Measurements from ENCODE around the gene ILKAP. TPM values are rescaled to one million over a fixed set of nuclear protein-coding genes. Genes with fewer than 3 reads are reported as not detected.

ILKAP gene
- total RNA-seq, 1 experiment from 2014 or later, result 49.9 TPM

GRCh38 chr2:238187618-238188548 lies 15.6 kb downstream of the ILKAP start:
- ATAC-seq (no peak), DNase-seq (ENCODE audit: low read depth, low spot score) (no peak)
- in situ Hi-C loops (cut with HindIII; ENCODE audit: low pct_unique_long_range_greater_than_20kb, low sequenced_read_pairs), result no loop called here
- TF ChIP-seq POLR2AphosphoS5 (IDR thresholded peaks at IDR 0.05; ENCODE audit: low read depth, low read length), result no peak
- no peaks in the 10 kb centered on the region for H3K4me1 ChIP-seq (ENCODE audit: control insufficient read depth, insufficient read depth, low read length)
- H3K9me3 ChIP-seq (ENCODE audit: control insufficient read depth, insufficient read depth, low read depth, low read length), result no peaks in the 10 kb centered on the region
- no peaks in the 10 kb centered on the region for H3K27me3 ChIP-seq (ENCODE audit: control insufficient read depth, insufficient read depth, low read length)
- peaks cover 40% of the 10 kb centered on the region for H3K36me3 ChIP-seq (ENCODE audit: control insufficient read depth, insufficient read depth, low read length)
- intact Hi-C loops (cut with micrococcal nuclease; ENCODE audit: unreplicated experiment), result no loop called here
- H3K4me3 ChIP-seq (ENCODE audit: low read depth in 2 of 2, low read length in 2 of 2), result no peak overlapping the region
- no peak overlapping the region for H3K27ac ChIP-seq (ENCODE audit: low read length)
- ChIA-PET POLR2A (no interaction called here), CTCF (no interaction called here)
- no TSS peak for BruUV-seq (replicated peaks)

GRCh38 chr2:238183821-238184220 lies 19.7 kb downstream of the ILKAP start:
- Histone ChIP-seq H3K27me3 (ENCODE audit: control insufficient read depth, insufficient read depth, low read length) (no peaks in the 10 kb centered on the region), H3K9me3 (ENCODE audit: control insufficient read depth, insufficient read depth, low read depth, low read length) (no peaks in the 10 kb centered on the region), H3K4me3 (ENCODE audit: low read depth in 2 of 2, low read length in 2 of 2) (no peak overlapping the region), H3K36me3 (ENCODE audit: control insufficient read depth, insufficient read depth, low read length) (peaks cover 44% of the 10 kb centered on the region), H3K27ac (ENCODE audit: low read length) (no peak overlapping the region), H3K4me1 (ENCODE audit: control insufficient read depth, insufficient read depth, low read length) (no peaks in the 10 kb centered on the region)
- no peak for TF ChIP-seq REST (IDR thresholded peaks at IDR 0.05; ENCODE audit: insufficient read depth in 1 of 2, low read depth in 2 of 2, low read length in 1 of 2)
- no peak for TF ChIP-seq POLR2AphosphoS5 (IDR thresholded peaks at IDR 0.05; ENCODE audit: low read depth, low read length)
- TF ChIP-seq, protein P1, sequence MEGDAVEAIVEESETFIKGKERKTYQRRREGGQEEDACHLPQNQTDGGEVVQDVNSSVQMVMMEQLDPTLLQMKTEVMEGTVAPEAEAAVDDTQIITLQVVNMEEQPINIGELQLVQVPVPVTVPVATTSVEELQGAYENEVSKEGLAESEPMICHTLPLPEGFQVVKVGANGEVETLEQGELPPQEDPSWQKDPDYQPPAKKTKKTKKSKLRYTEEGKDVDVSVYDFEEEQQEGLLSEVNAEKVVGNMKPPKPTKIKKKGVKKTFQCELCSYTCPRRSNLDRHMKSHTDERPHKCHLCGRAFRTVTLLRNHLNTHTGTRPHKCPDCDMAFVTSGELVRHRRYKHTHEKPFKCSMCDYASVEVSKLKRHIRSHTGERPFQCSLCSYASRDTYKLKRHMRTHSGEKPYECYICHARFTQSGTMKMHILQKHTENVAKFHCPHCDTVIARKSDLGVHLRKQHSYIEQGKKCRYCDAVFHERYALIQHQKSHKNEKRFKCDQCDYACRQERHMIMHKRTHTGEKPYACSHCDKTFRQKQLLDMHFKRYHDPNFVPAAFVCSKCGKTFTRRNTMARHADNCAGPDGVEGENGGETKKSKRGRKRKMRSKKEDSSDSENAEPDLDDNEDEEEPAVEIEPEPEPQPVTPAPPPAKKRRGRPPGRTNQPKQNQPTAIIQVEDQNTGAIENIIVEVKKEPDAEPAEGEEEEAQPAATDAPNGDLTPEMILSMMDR (IDR thresholded peaks at IDR 0.05), result no peak
- no peak for TF ChIP-seq SIN3A (IDR thresholded peaks at IDR 0.05; ENCODE audit: borderline replicate concordance, insufficient read depth, low read depth, low read length)
- TF ChIP-seq TCF7L2 (IDR thresholded peaks at IDR 0.05; ENCODE audit: low read depth, low read length), result no peak
- in situ Hi-C loops (cut with HindIII; ENCODE audit: low pct_unique_long_range_greater_than_20kb, low sequenced_read_pairs), result no loop called here
- intact Hi-C loops (cut with micrococcal nuclease; ENCODE audit: unreplicated experiment), result no loop called here
- DNase-seq (ENCODE audit: low read depth, low spot score) (no peak), ATAC-seq (no peak)
- ChIA-PET CTCF (no interaction called here), POLR2A (no interaction called here)
- BruUV-seq (replicated peaks), result no TSS peak

DNA sequence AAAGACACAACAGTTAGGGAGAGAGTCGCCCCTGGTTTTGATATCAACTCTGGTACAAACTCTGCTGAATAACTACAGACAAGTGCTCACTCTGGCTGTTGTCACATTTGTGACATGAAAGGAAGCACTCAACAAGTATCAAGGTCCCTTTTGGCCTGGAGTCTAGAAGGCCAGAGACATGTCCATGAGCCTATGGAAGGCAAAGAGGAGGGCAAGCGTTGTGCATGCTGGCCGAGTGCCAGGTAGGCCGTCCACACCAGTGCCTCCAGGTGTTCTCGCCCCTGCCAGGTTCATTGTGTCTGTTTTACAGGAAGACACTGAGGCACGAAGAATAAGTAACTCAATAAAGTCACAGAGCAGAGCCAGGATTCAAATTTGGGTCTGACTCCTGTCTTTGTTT lies 21.1 kb downstream of the ILKAP start:
- BruUV-seq (replicated peaks), result no TSS peak
- TF ChIP-seq POLR2AphosphoS5 (IDR thresholded peaks at IDR 0.05; ENCODE audit: low read depth, low read length), result no peak
- TF ChIP-seq REST (IDR thresholded peaks at IDR 0.05; ENCODE audit: insufficient read depth in 1 of 2, low read depth in 2 of 2, low read length in 1 of 2), result no peak
- TF ChIP-seq SIN3A (IDR thresholded peaks at IDR 0.05; ENCODE audit: borderline replicate concordance, insufficient read depth, low read depth, low read length), result no peak
- TF ChIP-seq, protein P1 (IDR thresholded peaks at IDR 0.05), result no peak
- TF ChIP-seq TCF7L2 (IDR thresholded peaks at IDR 0.05; ENCODE audit: low read depth, low read length), result no peak
- H3K36me3 ChIP-seq (ENCODE audit: control insufficient read depth, insufficient read depth, low read length), result peaks cover 30% of the 10 kb centered on the region
- H3K27ac ChIP-seq (ENCODE audit: low read length), result no peak overlapping the region
- H3K9me3 ChIP-seq (ENCODE audit: control insufficient read depth, insufficient read depth, low read depth, low read length), result no peaks in the 10 kb centered on the region
- no peaks in the 10 kb centered on the region for H3K27me3 ChIP-seq (ENCODE audit: control insufficient read depth, insufficient read depth, low read length)
- ATAC-seq (no peak), DNase-seq (ENCODE audit: low read depth, low spot score) (no peak)
- intact Hi-C loops (cut with micrococcal nuclease; ENCODE audit: unreplicated experiment), result no loop called here
- in situ Hi-C loops (cut with HindIII; ENCODE audit: low pct_unique_long_range_greater_than_20kb, low sequenced_read_pairs), result no loop called here
- no peak overlapping the region for H3K4me3 ChIP-seq (ENCODE audit: low read depth in 2 of 2, low read length in 2 of 2)
- POLR2A ChIA-PET, result no interaction called here
- H3K4me1 ChIP-seq (ENCODE audit: control insufficient read depth, insufficient read depth, low read length), result no peaks in the 10 kb centered on the region
- CTCF ChIA-PET, result no interaction called here

Measured in Panc1 (cell line).